ENCODE data around the gene TMCC1.

DNA sequence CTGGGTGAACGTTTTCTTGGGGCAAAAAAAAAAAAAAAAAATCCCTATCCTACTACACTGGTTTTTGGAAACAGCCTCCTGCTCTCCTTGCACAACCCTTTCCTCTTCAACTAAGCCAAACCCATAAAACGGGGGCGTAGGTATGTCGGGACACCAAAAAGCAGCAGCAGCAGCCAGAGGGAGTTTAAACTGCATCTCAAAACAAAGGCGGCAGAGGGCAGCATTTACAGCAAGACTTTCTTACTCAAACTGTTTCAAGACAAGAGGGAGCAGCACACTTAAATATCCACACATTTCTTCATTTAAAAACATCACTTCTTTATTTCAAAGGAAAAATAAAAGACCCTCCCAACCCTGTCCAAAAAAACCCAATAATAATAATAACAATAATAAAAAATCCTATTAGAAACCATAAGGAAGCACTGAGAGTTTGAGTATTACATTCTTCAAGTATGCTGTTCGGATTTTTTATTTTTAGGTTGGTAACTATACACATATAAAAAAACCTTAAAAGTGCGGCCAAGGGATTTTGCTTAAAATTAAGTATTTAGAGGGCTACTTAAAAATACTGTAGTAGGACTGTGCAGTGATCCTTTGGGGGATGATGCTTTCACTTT, 243.1 kb downstream of the TMCC1 start:
- TF ChIP-seq EZH2 (IDR thresholded peaks at IDR 0.05) (no peak), POLR2AphosphoS5 (IDR thresholded peaks at IDR 0.05; ENCODE audit: borderline replicate concordance, low read depth, low read length) (no peak), FOXP2 (optimal IDR thresholded peaks at IDR 0.05; ENCODE audit: control extremely low read depth, extremely low read length, insufficient read depth) (no peak)
